NT2/D1 (cell line): Measurements from ENCODE around the gene LSM2.

Source experiments
- YY1 ChIP-seq: IDR thresholded peaks from 2 replicates; pipeline ENCODE4 v1.6.1; 2011; ENCODE audit not compliant: insufficient read length, insufficient read depth
- ZNF274 ChIP-seq: IDR thresholded peaks from 2 replicates; pipeline ENCODE4 v1.6.1; 2011; ENCODE audit warnings: mild to moderate bottlenecking, low read depth, low read length

DNA sequence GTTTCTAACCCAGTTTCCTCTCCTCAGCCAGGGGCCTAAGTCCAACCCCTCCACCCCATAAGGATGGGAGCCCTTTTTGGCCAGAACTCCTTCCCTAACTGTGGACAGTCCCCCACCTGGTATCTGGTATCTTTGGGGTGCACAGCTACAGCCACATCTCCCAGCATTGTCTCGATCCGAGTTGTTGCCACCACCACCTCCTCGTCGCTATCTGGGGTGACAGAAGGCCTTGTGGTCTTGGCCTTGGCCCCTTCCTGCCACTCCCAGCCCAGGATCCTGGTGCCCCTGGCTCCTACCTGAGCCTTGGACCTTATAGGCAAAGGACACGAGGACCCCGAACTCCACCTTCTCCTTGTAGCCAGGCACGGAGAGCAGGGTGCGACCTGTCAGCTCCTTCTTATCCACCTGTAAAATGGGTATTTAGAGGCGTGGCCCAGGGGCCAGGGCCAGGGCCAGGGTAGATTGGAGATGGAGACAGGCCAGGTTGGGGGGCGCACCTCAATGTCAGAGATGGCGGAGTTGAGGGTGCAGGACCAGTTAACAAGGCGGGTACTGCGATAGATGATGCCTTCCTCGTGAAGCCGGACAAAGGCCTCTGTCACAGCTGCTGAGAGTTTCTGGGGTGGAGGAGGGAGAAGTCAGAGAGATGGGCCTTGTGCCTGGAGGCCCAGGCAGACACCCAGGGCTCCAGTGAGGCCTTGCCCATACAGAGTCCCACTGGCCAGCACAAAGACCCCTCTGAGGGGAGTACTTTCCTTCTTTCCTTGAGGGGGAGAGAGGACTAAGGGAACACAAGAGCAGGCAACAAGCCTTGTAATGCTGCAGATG is 22.5 kb downstream of the LSM2 start:
- TF ChIP-seq YY1: no peak
- TF ChIP-seq ZNF274: no peak
